ENCODE results near the gene ASTN2.

- TF ChIP-seq CTCF (conservative IDR thresholded peaks at IDR 0.05) (no peak), ZFX (IDR thresholded peaks at IDR 0.05) (no peak)
Observed at GRCh38 chr9:116697362-116697761, 717.5 kb downstream of the ASTN2 start.
